ENCODE measurements around the gene JCAD.

GRCh38 chr10:30056281-30056680 lies 3.1 kb downstream of the JCAD start:
- TF ChIP-seq CTCF (IDR thresholded peaks at IDR 0.05) (no peak), GATA2 (CRISPR knock-in tag; IDR thresholded peaks at IDR 0.05) (no peak), TAF1 (IDR thresholded peaks at IDR 0.05; ENCODE audit: borderline replicate concordance, low read depth, low read length) (no peak), RXRA (IDR thresholded peaks at IDR 0.05; ENCODE audit: borderline replicate concordance, low read depth) (no peak)
- TF ChIP-seq, protein P1, sequence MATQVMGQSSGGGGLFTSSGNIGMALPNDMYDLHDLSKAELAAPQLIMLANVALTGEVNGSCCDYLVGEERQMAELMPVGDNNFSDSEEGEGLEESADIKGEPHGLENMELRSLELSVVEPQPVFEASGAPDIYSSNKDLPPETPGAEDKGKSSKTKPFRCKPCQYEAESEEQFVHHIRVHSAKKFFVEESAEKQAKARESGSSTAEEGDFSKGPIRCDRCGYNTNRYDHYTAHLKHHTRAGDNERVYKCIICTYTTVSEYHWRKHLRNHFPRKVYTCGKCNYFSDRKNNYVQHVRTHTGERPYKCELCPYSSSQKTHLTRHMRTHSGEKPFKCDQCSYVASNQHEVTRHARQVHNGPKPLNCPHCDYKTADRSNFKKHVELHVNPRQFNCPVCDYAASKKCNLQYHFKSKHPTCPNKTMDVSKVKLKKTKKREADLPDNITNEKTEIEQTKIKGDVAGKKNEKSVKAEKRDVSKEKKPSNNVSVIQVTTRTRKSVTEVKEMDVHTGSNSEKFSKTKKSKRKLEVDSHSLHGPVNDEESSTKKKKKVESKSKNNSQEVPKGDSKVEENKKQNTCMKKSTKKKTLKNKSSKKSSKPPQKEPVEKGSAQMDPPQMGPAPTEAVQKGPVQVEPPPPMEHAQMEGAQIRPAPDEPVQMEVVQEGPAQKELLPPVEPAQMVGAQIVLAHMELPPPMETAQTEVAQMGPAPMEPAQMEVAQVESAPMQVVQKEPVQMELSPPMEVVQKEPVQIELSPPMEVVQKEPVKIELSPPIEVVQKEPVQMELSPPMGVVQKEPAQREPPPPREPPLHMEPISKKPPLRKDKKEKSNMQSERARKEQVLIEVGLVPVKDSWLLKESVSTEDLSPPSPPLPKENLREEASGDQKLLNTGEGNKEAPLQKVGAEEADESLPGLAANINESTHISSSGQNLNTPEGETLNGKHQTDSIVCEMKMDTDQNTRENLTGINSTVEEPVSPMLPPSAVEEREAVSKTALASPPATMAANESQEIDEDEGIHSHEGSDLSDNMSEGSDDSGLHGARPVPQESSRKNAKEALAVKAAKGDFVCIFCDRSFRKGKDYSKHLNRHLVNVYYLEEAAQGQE (IDR thresholded peaks at IDR 0.05; ENCODE audit: low read depth, low read length) = no peak
- TF ChIP-seq, protein P2, sequence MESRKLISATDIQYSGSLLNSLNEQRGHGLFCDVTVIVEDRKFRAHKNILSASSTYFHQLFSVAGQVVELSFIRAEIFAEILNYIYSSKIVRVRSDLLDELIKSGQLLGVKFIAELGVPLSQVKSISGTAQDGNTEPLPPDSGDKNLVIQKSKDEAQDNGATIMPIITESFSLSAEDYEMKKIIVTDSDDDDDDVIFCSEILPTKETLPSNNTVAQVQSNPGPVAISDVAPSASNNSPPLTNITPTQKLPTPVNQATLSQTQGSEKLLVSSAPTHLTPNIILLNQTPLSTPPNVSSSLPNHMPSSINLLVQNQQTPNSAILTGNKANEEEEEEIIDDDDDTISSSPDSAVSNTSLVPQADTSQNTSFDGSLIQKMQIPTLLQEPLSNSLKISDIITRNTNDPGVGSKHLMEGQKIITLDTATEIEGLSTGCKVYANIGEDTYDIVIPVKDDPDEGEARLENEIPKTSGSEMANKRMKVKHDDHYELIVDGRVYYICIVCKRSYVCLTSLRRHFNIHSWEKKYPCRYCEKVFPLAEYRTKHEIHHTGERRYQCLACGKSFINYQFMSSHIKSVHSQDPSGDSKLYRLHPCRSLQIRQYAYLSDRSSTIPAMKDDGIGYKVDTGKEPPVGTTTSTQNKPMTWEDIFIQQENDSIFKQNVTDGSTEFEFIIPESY (IDR thresholded peaks at IDR 0.05; ENCODE audit: borderline replicate concordance, low read depth) = no peak
